Keratinocyte (primary cell): ENCODE measurements around the gene TAF1A. TPM values are rescaled to one million over a fixed set of nuclear protein-coding genes. Genes with fewer than 3 reads are reported as not detected.

Experiments
- DNase-seq: peaks from one replicate; pipeline ENCODE4 v3.0.0-alpha.2; 2011; ENCODE audit warnings: low read depth, missing footprints, low spot score
- FAIRE-seq: peaks from 2 replicates; lab custom pipeline; 2011; peaks lifted over from hg19 to GRCh38; lab: Jason Lieb, UNC
- H2AFZ ChIP-seq: 2 replicates; pipeline ENCODE4 v1.6.0; 2012; ENCODE audit warnings: low read length, control low read depth, inconsistent platforms; ENCODE audit not compliant: control insufficient read depth
- H3K27ac ChIP-seq: 2 replicates; pipeline ENCODE4 v1.5.1; 2011; ENCODE audit warnings: low read length; ENCODE audit not compliant: control insufficient read depth, insufficient read depth
- H3K27me3 ChIP-seq: 3 replicates; pipeline ENCODE4 v1.6.0; 2011; ENCODE audit warnings: low read length; ENCODE audit not compliant: control insufficient read depth, insufficient read depth; ENCODE audit errors: extremely low read depth
- H3K36me3 ChIP-seq, 2 experiments: 2 replicates in 1 of 2; 3 replicates in 1 of 2; pipeline ENCODE4 v1.5.1; 2011; ENCODE audit warnings: low read length in 2 of 2, mild to moderate bottlenecking in 1 of 2; ENCODE audit not compliant: control insufficient read depth in 2 of 2, insufficient read depth in 2 of 2; ENCODE audit errors: extremely low read depth in 1 of 2
- H3K4me1 ChIP-seq: 3 replicates; pipeline ENCODE4 v1.5.1; 2011; ENCODE audit warnings: low read length; ENCODE audit not compliant: control insufficient read depth, insufficient read depth; ENCODE audit errors: extremely low read depth
- H3K4me2 ChIP-seq: 3 replicates; pipeline ENCODE4 v1.6.0; 2011; ENCODE audit warnings: low read depth, low read length; ENCODE audit not compliant: control insufficient read depth, insufficient read depth; ENCODE audit errors: extremely low read depth
- H3K4me3 ChIP-seq, 3 experiments: fragments of 200-600 bp in 1 of 3; sonication (generic) in 1 of 3; 2 replicates in 2 of 3; 3 replicates in 1 of 3; pipeline ENCODE4 v1.5.1; 2011 to 2016; ENCODE audit warnings: low read length in 3 of 3, mild to moderate bottlenecking in 3 of 3, control low read depth in 2 of 3, inconsistent platforms in 1 of 3, low read depth in 1 of 3, mixed read lengths in 1 of 3, mixed run types in 1 of 3, moderate library complexity in 1 of 3; ENCODE audit not compliant: control insufficient read depth in 2 of 3, insufficient read depth in 2 of 3; ENCODE audit errors: extremely low read depth in 1 of 3
- H3K79me2 ChIP-seq: 2 replicates; pipeline ENCODE4 v1.6.0; 2012; ENCODE audit warnings: low read length; ENCODE audit not compliant: control insufficient read depth, insufficient read depth
- H3K9ac ChIP-seq: 3 replicates; pipeline ENCODE4 v1.6.0; 2011; ENCODE audit warnings: low read length; ENCODE audit not compliant: control insufficient read depth, insufficient read depth; ENCODE audit errors: extremely low read depth
- H3K9me1 ChIP-seq: 3 replicates; pipeline ENCODE4 v1.6.0; 2011; ENCODE audit warnings: low read length; ENCODE audit not compliant: control insufficient read depth, insufficient read depth; ENCODE audit errors: extremely low read depth
- H3K9me3 ChIP-seq: 2 replicates; pipeline ENCODE4 v1.5.1; 2012; ENCODE audit warnings: low read depth, low read length; ENCODE audit not compliant: control insufficient read depth
- H4K20me1 ChIP-seq: 3 replicates; pipeline ENCODE4 v1.6.0; 2011; ENCODE audit warnings: low read length; ENCODE audit not compliant: control insufficient read depth, insufficient read depth; ENCODE audit errors: extremely low read depth
- EZH2 ChIP-seq: IDR thresholded peaks from one replicate; pipeline ENCODE4 v1.6.1; 2012; ENCODE audit warnings: inconsistent platforms, mild to moderate bottlenecking, low read length, moderate library complexity
- dilution Hi-C: fragments of 300-500 bp; cut with MboI; formaldehyde crosslinking; loops from one replicate; pipeline ENCODE4 v1.7.0; 2020; ENCODE audit warnings: low sequenced_read_pairs; ENCODE audit not compliant: extremely low pct_ligation_motif_present
- polyA plus RNA-seq, 5 experiments: library from polyadenylated mRNA; depleted of rRNA in 3 of 5; stranded (reverse) in 3 of 5; stranded (forward) in 1 of 5; unstranded in 1 of 5; fragments of >200 nt; gene quantifications; 1 replicate in 1 of 5; 2 replicates in 3 of 5; 3 replicates in 1 of 5; pipeline versions ENCODE4 v1.2.1 to v1.2.3, GENCODE V29; 2011 to 2012; ENCODE audit warnings: missing spikeins in 2 of 5, low read depth in 1 of 5, low replicate concordance in 1 of 5
- TF ChIP-seq, protein P1 (sequence below), 3 experiments: IDR thresholded peaks in 1 of 3; conservative IDR thresholded peaks in 1 of 3; optimal IDR thresholded peaks in 1 of 3; 2 replicates in 2 of 3; 3 replicates in 1 of 3; pipeline versions ENCODE3 to v1.5.1; 2011; ENCODE audit warnings: low read length in 3 of 3, mild to moderate bottlenecking in 3 of 3, moderate library complexity in 2 of 3, control low read depth in 1 of 3, inconsistent platforms in 1 of 3; ENCODE audit not compliant: insufficient read depth in 2 of 3; ENCODE audit errors: extremely low read depth in 1 of 3

TAF1A gene
- polyA plus RNA-seq, 1 donor (not counting 4 experiments of a cell fraction or from before 2014, with no cell fraction given): 7.2 TPM

DNA sequence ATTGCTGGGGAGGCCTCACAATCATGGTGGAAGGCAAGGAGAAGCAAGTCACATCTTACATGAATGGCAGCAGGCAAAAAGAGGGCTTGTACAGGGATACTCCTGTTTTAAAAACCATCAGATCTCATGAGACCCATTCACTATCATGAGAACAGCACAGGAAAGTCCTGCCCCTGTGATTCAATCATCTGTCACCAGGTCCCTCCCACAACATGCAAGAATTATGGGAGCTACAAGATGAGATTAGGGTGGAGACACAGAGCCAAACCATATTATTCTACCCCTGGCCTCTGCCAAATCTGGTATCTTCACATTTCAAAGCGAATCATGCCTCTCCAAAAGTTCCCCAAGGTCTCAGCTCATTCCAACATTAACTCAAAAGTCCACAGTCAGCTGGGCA is 17.0 kb upstream of the TAF1A start:
- Histone ChIP-seq H3K4me2 (no peak overlapping the region), H4K20me1 (no peaks in the 10 kb centered on the region), H3K27me3 (peaks cover under 1% of the 10 kb centered on the region), H3K9ac (no peak overlapping the region), H3K9me1 (no peaks in the 10 kb centered on the region), H3K9me3 (no peaks in the 10 kb centered on the region), H3K4me1 (no peaks in the 10 kb centered on the region), H2AFZ (no peak overlapping the region), H3K36me3 (no peaks in the 10 kb centered on the region), H3K79me2 (no peaks in the 10 kb centered on the region), H3K4me3 (no peak overlapping the region), H3K27ac (no peak overlapping the region)
- TF ChIP-seq, protein P1, sequence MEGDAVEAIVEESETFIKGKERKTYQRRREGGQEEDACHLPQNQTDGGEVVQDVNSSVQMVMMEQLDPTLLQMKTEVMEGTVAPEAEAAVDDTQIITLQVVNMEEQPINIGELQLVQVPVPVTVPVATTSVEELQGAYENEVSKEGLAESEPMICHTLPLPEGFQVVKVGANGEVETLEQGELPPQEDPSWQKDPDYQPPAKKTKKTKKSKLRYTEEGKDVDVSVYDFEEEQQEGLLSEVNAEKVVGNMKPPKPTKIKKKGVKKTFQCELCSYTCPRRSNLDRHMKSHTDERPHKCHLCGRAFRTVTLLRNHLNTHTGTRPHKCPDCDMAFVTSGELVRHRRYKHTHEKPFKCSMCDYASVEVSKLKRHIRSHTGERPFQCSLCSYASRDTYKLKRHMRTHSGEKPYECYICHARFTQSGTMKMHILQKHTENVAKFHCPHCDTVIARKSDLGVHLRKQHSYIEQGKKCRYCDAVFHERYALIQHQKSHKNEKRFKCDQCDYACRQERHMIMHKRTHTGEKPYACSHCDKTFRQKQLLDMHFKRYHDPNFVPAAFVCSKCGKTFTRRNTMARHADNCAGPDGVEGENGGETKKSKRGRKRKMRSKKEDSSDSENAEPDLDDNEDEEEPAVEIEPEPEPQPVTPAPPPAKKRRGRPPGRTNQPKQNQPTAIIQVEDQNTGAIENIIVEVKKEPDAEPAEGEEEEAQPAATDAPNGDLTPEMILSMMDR (optimal IDR thresholded peaks at IDR 0.05 in 1 of 3, IDR thresholded peaks at IDR 0.05 in 1 of 3, conservative IDR thresholded peaks at IDR 0.05 in 1 of 3; ENCODE audit: extremely low read depth in 1 of 3, insufficient read depth in 2 of 3, low read length in 3 of 3): no peak
- TF ChIP-seq EZH2: no peak
- DNase-seq: no peak
- dilution Hi-C loops: no loop called here
- no peak for FAIRE-seq

GRCh38 chr1:222601257-222601656 is 11.5 kb upstream of the TAF1A start:
- H3K9me1 ChIP-seq: no peaks in the 10 kb centered on the region
- no peak overlapping the region for H3K4me2 ChIP-seq
- no peak overlapping the region for H3K4me3 ChIP-seq
- DNase-seq: no peak
- no peak overlapping the region for H3K9ac ChIP-seq
- no peak overlapping the region for H3K27ac ChIP-seq
- TF ChIP-seq, protein P1 (optimal IDR thresholded peaks at IDR 0.05 in 1 of 3, IDR thresholded peaks at IDR 0.05 in 1 of 3, conservative IDR thresholded peaks at IDR 0.05 in 1 of 3; ENCODE audit: extremely low read depth in 1 of 3, insufficient read depth in 2 of 3, low read length in 3 of 3): no peak
- TF ChIP-seq EZH2: no peak
- no peaks in the 10 kb centered on the region for H3K9me3 ChIP-seq
- dilution Hi-C loops: no loop called here
- H4K20me1 ChIP-seq: no peaks in the 10 kb centered on the region
- H3K4me1 ChIP-seq: no peaks in the 10 kb centered on the region
- FAIRE-seq: no peak
- H3K27me3 ChIP-seq: no peaks in the 10 kb centered on the region
- no peaks in the 10 kb centered on the region for H3K36me3 ChIP-seq
- no peaks in the 10 kb centered on the region for H3K79me2 ChIP-seq
- H2AFZ ChIP-seq: no peak overlapping the region
